CD4-positive, alpha-beta T cell treated with Interleukin-2 at 100 ng/mL for 4 hours (primary cell): Measurements from ENCODE around the gene CDH13.

Experiments used
- DNase-seq: peaks from one replicate; pipeline ENCODE4 v3.0.0-alpha.2; 2020; ENCODE audit warnings: low spot score

Gene CDH13

DNA sequence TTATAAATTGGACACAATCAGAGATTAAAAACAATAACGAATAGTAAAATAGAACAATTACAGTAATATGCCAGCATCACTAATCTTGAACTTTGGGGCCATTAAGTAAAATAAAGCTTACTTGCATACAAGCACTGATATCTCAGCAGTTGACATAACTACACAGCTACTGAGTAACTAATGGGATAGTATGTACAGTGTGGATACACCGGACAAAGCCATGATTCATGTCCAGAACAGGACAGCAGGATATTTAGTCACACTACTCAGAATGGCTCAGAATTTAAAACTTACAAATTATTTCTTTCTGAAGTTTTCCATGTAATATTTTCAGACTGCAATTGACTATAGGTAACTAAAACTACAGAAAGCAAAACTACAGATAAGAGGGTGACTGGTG lies 427.5 kb downstream of the CDH13 start:
- no peak for DNase-seq

DNA sequence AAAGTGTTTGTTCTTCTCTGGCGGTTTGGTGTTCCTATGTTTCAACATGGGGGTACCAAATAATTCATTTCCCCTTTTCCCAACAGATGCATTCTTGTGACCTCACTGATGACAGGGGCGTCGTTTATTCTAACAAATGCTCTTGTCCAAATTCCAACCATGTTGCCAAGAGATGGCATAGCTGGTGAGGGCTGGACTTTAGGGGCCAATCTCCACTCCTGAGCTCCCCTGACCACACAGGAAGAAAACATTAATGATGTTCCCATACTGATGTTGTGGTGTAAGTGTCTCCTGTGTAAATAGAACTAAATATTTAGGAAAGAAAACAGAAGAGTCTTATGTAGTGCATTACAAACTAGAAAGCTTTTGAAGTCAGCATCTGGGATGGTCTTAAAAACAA lies 431.6 kb downstream of the CDH13 start:
- DNase-seq = no peak

DNA sequence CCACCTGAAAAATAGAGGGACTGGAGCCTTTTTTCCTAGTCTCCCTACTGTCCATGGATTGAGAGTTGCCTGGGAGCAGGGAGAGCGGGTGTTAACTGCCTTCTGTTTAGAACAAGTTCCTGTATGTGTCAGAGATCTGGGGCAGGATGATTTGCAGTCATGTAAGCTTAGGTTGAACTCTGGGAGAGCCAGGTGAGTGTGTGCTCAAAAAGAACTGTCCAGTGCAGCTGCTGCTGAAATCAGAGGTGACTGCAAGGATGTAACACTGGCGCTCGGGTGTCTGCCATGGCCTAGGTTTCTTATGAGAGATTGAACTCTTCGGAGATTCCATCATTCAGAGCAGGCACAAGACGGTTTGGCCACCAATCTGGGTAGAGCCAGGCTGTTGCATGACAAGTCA lies 432.5 kb downstream of the CDH13 start:
- DNase-seq = no peak

DNA sequence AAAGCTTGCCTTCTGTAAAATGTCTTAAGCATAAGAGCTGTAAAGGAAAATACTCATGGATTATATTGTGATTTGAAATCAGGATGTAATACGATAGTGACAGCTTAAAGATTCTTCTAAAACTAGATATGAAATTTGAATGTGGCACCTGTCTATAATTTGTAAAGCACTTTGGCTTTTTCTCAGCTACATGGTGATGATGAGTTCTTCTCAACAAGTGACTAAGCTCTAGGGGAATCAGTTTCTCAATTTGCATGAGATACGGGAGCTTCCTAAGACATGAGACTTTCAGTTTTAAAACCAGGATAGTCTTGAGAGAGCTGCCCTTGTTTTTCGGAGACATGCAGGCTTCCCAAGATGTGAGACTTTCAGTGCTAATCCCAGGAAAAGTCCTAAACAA lies 439.2 kb downstream of the CDH13 start:
- DNase-seq = no peak

GRCh38 chr16:83066881-83067280 lies 440.1 kb downstream of the CDH13 start:
- no peak for DNase-seq

DNA sequence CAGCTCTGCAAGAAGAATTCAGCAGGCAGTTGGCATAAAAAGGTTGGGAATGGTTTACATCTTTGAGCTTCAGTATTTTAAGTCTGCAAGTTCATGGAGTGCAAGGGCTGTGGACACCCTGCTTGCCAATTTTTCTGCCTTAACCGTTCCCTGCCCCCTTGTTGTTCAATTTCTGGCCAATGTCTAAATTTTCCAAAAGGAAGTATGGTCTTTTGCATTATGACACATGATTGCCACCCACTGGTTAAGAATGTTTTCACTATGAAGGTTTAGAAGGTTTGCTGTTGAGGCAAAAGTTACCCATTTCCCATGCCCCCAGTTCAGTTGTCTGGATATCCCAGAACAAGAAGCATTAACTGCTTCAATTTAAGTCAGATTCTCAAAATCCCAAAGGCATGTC lies 441.9 kb downstream of the CDH13 start:
- DNase-seq = no peak

GRCh38 chr16:83070416-83071209 lies 443.8 kb downstream of the CDH13 start:
- DNase-seq = no peak

- no peak for DNase-seq
These were observed 449.2 kb downstream of the CDH13 start for GRCh38 chr16:83075956-83076355.

GRCh38 chr16:83083361-83083760 lies 456.6 kb downstream of the CDH13 start:
- no peak for DNase-seq

DNA sequence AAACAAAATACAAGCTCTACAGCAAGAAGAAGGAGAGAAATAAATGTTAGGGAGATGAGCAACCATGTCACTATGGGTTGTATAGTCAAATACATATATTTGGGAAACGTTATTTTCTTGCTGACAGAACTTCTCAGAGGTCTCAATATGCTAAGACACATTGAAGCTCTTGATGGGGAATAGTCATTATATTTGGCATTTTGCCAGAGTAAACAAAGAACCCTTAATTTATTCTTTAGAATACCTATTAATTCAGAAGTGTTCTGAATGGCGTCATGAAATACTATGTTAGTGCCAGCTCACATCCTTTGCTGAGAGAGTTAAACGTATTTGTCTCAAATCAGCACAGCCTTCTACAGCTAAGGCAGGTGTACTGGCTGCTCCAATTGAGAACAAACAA lies 458.9 kb downstream of the CDH13 start:
- DNase-seq = no peak

DNA sequence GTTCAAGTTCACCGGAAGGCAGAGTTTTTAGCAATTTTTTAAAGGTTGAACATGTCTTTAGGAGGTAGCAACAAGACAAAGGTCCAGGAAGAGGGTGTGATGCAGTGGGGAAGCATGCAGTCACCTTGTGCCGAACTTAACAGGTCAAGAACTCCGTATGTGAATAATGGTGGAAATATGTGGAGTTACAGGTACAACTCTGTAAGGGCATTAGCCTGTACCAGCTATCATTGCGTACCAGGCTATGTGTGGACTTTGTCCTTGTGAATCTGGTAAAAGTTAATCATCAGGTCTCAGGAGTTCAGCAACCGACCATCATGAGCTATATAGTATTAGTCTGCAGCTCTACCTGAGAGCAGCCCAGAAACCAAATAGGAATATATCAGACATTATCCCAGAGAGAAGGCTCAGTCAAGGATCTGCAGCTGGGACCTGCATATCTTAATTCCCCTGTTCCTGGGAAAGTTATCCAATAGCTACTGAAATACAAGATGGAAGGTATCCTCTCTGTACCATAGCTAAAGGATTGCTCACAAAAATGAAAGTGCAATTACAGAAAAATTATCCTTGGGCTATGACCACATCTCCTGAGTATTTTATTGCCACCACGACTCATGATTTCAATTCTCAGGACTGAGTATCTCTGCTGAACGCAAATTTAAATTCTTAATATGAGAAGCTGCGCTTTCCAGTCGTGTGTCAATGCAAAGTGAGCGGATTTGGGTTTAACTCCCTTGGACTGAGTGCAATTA lies 469.3 kb downstream of the CDH13 start:
- DNase-seq = no peak

DNA sequence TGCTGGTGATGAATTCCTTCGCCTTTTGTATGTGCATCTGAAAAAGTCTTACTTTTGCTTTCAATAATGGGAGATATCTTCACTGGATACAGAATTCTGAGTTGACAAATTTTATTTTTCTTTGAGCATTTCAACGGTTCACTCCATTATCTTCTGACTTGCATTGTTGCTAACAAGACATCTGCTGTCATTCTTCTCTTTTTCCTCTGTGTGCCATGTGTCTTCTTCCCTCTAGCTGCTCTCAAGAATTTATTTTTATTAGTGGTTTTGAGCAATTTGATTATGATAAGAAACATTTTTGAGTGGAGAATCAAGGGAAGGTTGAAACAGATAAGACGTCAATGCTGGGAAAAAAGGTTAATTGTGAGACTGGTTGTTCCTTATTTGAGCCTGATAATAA lies 471.8 kb downstream of the CDH13 start:
- DNase-seq = no peak

DNA sequence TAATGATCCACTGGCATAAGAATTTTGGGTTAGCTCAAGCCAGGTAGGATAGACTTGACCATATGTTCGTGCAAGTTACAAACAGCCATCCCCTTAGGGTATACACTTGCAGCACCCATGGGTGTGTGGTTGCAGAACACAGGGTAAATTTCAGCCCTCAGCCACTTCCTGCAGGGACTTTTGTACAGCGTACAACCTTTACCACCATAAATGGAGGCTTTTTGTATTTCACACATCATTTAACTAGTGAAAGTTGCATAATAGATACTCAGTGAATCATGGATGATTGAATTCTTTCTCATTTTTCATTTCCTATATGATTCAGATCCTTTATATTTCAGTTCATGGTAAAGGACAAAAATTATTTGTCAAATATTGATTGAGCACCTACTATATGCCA lies 473.9 kb downstream of the CDH13 start:
- no peak for DNase-seq

DNA sequence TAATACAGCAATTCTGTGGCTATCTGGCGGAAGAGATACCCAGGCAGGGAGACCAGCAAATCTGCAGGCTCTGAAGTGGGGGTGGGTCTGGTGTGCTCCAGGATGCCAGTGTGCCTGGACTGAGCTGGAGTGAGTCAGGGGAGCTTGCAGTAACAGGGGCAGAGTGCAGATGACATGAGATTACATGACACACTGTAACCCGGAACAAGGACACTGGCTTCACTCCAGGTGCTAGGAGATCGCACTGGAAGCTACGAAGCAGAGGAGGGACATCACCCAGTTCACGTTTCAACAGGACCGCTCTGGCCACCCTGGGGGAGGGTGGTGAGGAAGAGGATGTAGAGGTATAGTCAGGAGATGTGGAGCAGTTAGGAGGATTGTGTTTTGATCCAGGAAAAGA lies 475.6 kb downstream of the CDH13 start:
- no peak for DNase-seq

DNA sequence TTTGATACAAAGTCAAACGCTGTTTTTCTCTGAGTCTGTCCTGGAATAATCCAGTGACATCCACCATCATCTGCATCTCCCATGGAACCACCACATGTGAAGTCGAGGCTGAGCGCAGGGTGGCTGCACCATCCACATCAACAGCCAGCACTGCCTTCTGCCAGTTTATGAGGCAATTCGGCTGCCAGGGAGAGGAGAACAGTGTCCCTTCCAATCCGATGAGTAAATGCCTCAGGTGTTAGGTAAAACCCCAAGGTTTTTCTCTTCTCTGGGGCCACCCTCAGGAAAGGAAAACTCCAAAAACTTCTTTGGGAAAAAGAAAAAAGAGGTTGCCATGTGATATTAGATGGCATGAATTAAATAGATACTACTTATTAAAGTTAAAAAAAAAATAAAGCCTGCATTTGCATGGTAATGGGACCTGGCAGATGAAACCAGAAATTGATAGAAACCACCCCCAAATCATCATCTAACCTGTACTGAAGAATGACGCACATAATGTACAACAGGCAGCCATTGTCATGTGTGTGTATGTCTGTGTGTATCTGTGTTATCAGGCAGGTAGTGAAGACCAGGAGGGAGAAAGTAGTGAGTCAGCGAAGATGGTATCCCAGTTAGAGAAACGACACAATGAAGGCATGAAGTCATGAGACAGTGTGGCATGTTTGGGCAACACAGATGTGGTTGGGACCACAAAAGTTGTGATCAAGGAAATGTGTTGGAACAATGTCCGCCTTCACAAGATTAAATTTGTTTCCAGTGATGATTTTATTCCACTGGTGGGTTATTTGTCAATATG lies 478.7 kb downstream of the CDH13 start:
- DNase-seq = no peak

- DNase-seq = no peak
These were observed 482.8 kb downstream of the CDH13 start for GRCh38 chr16:83109490-83110125.

GRCh38 chr16:83110269-83110668 lies 483.5 kb downstream of the CDH13 start:
- DNase-seq = no peak

DNA sequence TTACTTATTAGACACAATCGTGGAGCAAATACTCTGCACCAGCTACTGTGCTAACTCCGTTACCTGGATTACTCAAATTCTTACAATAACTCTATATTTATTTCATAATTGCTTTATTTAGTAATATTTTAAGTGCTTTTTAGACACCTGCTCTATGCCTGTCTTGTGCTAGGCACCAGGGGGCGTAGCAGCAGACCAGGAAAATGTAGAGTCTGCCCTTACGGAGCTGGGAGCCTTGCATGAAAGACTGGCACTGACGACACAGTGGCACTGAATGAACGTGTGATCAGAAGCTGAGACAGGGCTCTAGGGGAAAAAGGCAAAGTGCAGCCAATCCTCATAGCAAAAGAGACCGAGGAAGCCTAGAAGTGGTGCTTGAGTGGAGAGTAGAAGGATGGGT lies 486.5 kb downstream of the CDH13 start:
- no peak for DNase-seq

DNA sequence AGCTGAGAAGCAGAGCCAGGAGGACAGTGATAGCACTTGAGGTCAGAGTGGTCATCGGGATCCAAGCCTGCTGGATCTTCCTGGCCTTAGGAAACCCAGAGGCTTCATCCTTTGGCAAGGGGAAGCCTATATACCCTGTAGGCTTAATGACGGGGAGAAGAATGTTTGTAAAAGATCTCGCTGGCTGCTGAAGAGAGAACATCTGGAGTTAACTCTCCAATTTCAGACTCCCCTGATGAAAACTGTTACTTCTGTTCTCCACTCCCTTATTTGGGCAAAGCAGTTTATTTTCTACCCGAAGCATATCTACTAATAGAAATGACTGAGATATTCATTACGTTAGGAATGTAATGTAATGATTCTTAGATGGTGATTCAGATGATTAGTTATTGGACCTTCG lies 487.0 kb downstream of the CDH13 start:
- DNase-seq = no peak

- DNase-seq = no peak
These were observed 488.9 kb downstream of the CDH13 start for GRCh38 chr16:83115491-83116232.

DNA sequence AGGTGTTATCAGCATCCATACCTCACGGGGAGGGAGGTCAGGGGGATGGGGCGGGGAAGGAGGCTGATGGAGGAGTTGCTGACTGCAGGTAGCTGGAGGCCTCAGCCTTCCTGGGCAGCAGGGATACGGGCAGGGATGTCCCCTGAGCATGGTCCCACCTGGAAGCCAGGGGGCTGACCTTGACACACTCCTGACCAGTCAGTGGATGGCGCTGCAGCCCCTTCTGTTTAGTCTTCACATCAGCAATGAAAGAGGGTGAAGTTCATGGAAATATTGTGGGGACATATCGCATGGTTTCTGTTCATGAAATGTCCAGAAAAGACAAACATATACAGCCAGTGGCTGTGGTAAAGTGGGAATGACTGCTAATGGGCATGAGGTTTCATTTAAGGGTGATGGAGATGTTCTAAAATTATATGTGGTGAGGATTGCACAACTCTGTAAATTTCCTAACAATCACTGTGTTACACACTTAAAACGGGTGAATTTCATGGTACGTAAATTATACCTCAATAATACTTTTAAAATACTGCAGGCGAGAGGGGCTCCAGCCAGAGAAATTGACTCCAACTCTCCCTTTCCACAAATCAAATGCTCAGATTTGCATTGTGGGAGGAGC lies 489.6 kb downstream of the CDH13 start:
- DNase-seq = no peak
